SK-N-SH (cell line): ENCODE data around the gene STEAP3. TPM values are rescaled to one million over a fixed set of nuclear protein-coding genes. Genes with fewer than 3 reads are reported as not detected.

ENCODE experiments used
- CTCF ChIA-PET: fragments of 300-600, 350-600 bp; formaldehyde crosslinking; extraction: SDS; loops from one replicate; lab custom pipeline; 2021; lab: Yijun Ruan, JAX
- POLR2A ChIA-PET: fragments of 350-600 bp; sonication (Branson Sonifier 250); formaldehyde crosslinking; extraction: SDS; loops from one replicate; lab custom pipeline; 2020; ENCODE audit warnings: antibody characterized with exemption, inconsistent platforms; lab: Yijun Ruan, JAX
- DNase-seq: peaks from one replicate; pipeline ENCODE4 v3.0.0; 2012
- H2AFZ ChIP-seq: fragments of 200-600 bp; sonication (generic); 2 replicates; pipeline ENCODE4 v1.8.1; 2016; ENCODE audit warnings: antibody characterized with exemption, mild to moderate bottlenecking, low read depth
- H3F3A ChIP-seq: fragments of 200-600 bp; sonication (generic); replicated peaks from 2 replicates; pipeline ENCODE3; 2016; ENCODE audit warnings: antibody characterized with exemption, mild to moderate bottlenecking; ENCODE audit not compliant: insufficient read depth
- H3K27ac ChIP-seq, 2 experiments: fragments of 200-500 bp in 1 of 2; fragments of 200-600 bp in 1 of 2; sonication (Bioruptor generic) in 1 of 2; sonication (generic), shearing (Covaris generic) in 1 of 2; 2 replicates each; pipeline versions ENCODE4 v1.5.1 to v1.6.1; 2014 to 2016; ENCODE audit warnings: low read depth in 2 of 2, inconsistent platforms in 1 of 2, low read length in 1 of 2, mild to moderate bottlenecking in 1 of 2, mixed read lengths in 1 of 2
- H3K27me3 ChIP-seq: fragments of 200-600 bp; sonication (generic), shearing (Covaris generic); 2 replicates; pipeline ENCODE4 v1.6.1; 2016; ENCODE audit warnings: mixed run types; ENCODE audit not compliant: insufficient read depth
- H3K36me3 ChIP-seq, 2 experiments: fragments of 200-500 bp in 1 of 2; fragments of 200-600 bp in 1 of 2; sonication (Bioruptor generic) in 1 of 2; sonication (generic) in 1 of 2; replicated peaks in 1 of 2; 2 replicates each; pipeline versions ENCODE3 to v1.5.1; 2014 to 2016; ENCODE audit warnings: low read length in 1 of 2, mild to moderate bottlenecking in 1 of 2; ENCODE audit not compliant: insufficient read depth in 2 of 2, control insufficient read depth in 1 of 2
- H3K4me1 ChIP-seq, 2 experiments: fragments of 200-500 bp in 1 of 2; fragments of 200-600 bp in 1 of 2; sonication (Bioruptor generic) in 1 of 2; sonication (generic), shearing (Covaris generic) in 1 of 2; 2 replicates each; pipeline versions ENCODE4 v1.5.1 to v1.6.1; 2014 to 2016; ENCODE audit warnings: low read depth in 1 of 2, low read length in 1 of 2, mixed run types in 1 of 2; ENCODE audit not compliant: insufficient read depth in 2 of 2, control insufficient read depth in 1 of 2
- H3K4me2 ChIP-seq: fragments of 200-600 bp; sonication (generic), shearing (Covaris generic); 2 replicates; pipeline ENCODE4 v1.6.1; 2017; ENCODE audit warnings: mixed run types
- H3K4me3 ChIP-seq, 2 experiments: fragments of 200-500 bp in 1 of 2; fragments of 200-600 bp in 1 of 2; sonication (Bioruptor generic) in 1 of 2; sonication (generic), shearing (Covaris generic) in 1 of 2; 2 replicates each; pipeline versions ENCODE4 v1.5.1 to v1.8.1; 2014 to 2016; ENCODE audit warnings: low read depth in 2 of 2, inconsistent platforms in 1 of 2, low read length in 1 of 2, mild to moderate bottlenecking in 1 of 2, mixed read lengths in 1 of 2, moderate library complexity in 1 of 2
- H3K79me2 ChIP-seq: fragments of 200-600 bp; sonication (generic); 2 replicates; pipeline ENCODE4 v1.8.1; 2017; ENCODE audit warnings: mild to moderate bottlenecking; ENCODE audit not compliant: insufficient read depth
- H3K9ac ChIP-seq: fragments of 200-600 bp; sonication (generic); 2 replicates; pipeline ENCODE4 v1.6.1; 2017; ENCODE audit warnings: mixed run types
- H3K9me2 ChIP-seq: fragments of 200-600 bp; sonication (generic); 2 replicates; pipeline ENCODE4 v1.6.1; 2017; ENCODE audit warnings: mixed run types
- H3K9me3 ChIP-seq: fragments of 200-600 bp; sonication (generic); 2 replicates; pipeline ENCODE4 v1.6.1; 2017; ENCODE audit warnings: mixed run types, mild to moderate bottlenecking, moderate library complexity
- H4K20me1 ChIP-seq: fragments of 200-600 bp; sonication (generic); 2 replicates; pipeline ENCODE4 v1.6.1; 2017; ENCODE audit warnings: mild to moderate bottlenecking, mixed run types; ENCODE audit not compliant: insufficient read depth
- CHD2 ChIP-seq: fragments of 150-350 bp; IDR thresholded peaks from 2 replicates; pipeline ENCODE4 v1.6.1; 2018; ENCODE audit warnings: low read length; ENCODE audit not compliant: partially characterized antibody
- ELF1 ChIP-seq: IDR thresholded peaks from 2 replicates; pipeline ENCODE4 v1.4.0; 2012
- FOXJ3 ChIP-seq: sonication (generic); formaldehyde crosslinking; IDR thresholded peaks from 2 replicates; pipeline ENCODE4 v1.5.1; 2020; ENCODE audit warnings: mild to moderate bottlenecking, missing genetic modification reagents
- FOXM1 ChIP-seq: IDR thresholded peaks from 2 replicates; pipeline ENCODE4 v1.4.0; 2012; ENCODE audit warnings: low read depth, mild to moderate bottlenecking
- GATA2 ChIP-seq: sonication (generic); formaldehyde crosslinking; IDR thresholded peaks from 2 replicates; pipeline ENCODE4 v1.5.0; 2020; ENCODE audit warnings: mild to moderate bottlenecking, missing genetic modification reagents
- JUND ChIP-seq: IDR thresholded peaks from 2 replicates; pipeline ENCODE4 v1.4.0; 2012
- MEF2A ChIP-seq: IDR thresholded peaks from 2 replicates; pipeline ENCODE4 v1.4.0; 2012; ENCODE audit warnings: low read depth, borderline replicate concordance
- MXI1 ChIP-seq: IDR thresholded peaks from 2 replicates; pipeline ENCODE4 v1.6.1; 2012; ENCODE audit warnings: mild to moderate bottlenecking, low read depth, low read length, improper control_type of control experiment
- NFIC ChIP-seq: IDR thresholded peaks from 2 replicates; pipeline ENCODE4 v1.4.0; 2012; ENCODE audit warnings: borderline replicate concordance
- NRF1 ChIP-seq: IDR thresholded peaks from 2 replicates; pipeline ENCODE4 v1.6.1; 2012; ENCODE audit warnings: low read depth, mild to moderate bottlenecking, low read length
- RAD21 ChIP-seq: IDR thresholded peaks from 2 replicates; pipeline ENCODE4 v1.6.1; 2012; ENCODE audit warnings: mild to moderate bottlenecking, low read length
- RCOR1 ChIP-seq: fragments of 150-350 bp; IDR thresholded peaks from 2 replicates; pipeline ENCODE4 v1.6.1; 2017; ENCODE audit warnings: antibody characterized with exemption, low read length
- RXRA ChIP-seq: IDR thresholded peaks from 2 replicates; pipeline ENCODE4 v1.4.0; 2012; ENCODE audit warnings: low read depth, mild to moderate bottlenecking, borderline replicate concordance
- SMC3 ChIP-seq: IDR thresholded peaks from 2 replicates; pipeline ENCODE4 v1.6.1; 2012; ENCODE audit warnings: low read depth, low read length, improper control_type of control experiment
- TEAD4 ChIP-seq: IDR thresholded peaks from 2 replicates; pipeline ENCODE4 v1.4.0; 2012; ENCODE audit warnings: mild to moderate bottlenecking, borderline replicate concordance; ENCODE audit not compliant: insufficient read depth
- YY1 ChIP-seq: IDR thresholded peaks from 2 replicates; pipeline ENCODE4 v1.4.0; 2012; ENCODE audit warnings: low read depth, mild to moderate bottlenecking
- WGBS: methylation state at CpG from one replicate; pipeline ENCODE4 v1.1.6; 2017; ENCODE audit warnings: low lambda C conversion rate; 5-methylcytosine and 5-hydroxymethylcytosine counted together
- polyA plus RNA-seq, 3 experiments: library from polyadenylated mRNA; depleted of rRNA; stranded (reverse); fragments of >200 nt; gene quantifications; 2 replicates each; pipeline ENCODE4 v1.2.3, GENCODE V29; 2012
- TF ChIP-seq, protein P1 (sequence below): fragments of 150-350 bp; IDR thresholded peaks from 2 replicates; pipeline ENCODE4 v1.6.1; 2016; ENCODE audit warnings: mild to moderate bottlenecking, low read depth, low read length

Gene STEAP3
- polyA plus RNA-seq, 1 of the 3 experiments (the other 2 are of a cell fraction): 30.6 TPM

DNA sequence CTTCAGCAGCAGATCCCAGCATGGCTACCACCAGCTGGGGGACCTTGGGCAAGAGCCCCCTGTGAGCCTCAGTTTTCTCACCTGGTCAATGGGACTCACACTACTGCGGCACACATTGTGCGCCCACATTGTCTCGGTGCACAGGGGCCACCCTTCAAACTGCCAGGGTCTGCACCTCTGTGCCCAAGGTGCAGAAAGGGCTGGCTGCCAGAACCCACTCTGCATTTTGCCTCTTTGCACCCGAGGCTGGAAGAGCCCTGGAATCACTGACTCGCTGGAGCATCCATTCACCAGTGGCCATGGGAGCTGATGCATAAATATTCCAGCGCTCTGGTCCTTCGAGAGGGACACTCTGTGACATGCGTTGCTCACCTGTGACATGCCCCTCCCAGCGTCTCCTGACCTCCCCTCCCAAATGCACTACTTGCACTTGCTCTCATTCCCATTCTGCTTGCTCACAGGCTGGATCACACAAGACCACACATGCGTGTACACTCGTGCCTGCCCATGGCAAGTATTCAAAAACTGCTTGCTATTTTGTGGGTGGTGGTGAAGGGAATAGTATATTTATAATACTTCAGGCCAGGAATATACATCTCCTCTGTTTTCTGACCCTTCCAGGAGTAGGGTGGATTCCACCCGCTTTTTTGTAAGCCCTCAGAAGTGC is 46.3 kb upstream of the STEAP3 start:
- Histone ChIP-seq H3K9me2 (no peaks in the 10 kb centered on the region), H4K20me1 (no peaks in the 10 kb centered on the region), H3K9ac (no peak overlapping the region), H3K36me3 (no peaks in the 10 kb centered on the region), H3K27ac (no peak overlapping the region), H3K9me3 (no peaks in the 10 kb centered on the region), H3K4me1 (peaks cover 0 to 6% of the 10 kb centered on the region in 2 experiments; a peak in 2 of 4 replicates), H3K79me2 (no peaks in the 10 kb centered on the region), H2AFZ (no peak overlapping the region), H3K4me2 (no peak overlapping the region), H3K27me3 (no peaks in the 10 kb centered on the region), H3F3A (no peaks in the 10 kb centered on the region), H3K4me3 (no peak overlapping the region)
- no peak for DNase-seq
- TF ChIP-seq FOXM1 (no peak), FOXJ3 (CRISPR knock-in tag) (no peak), TEAD4 (no peak), ELF1 (no peak), YY1 (no peak), SMC3 (no peak), NFIC (no peak), MXI1 (no peak), NRF1 (no peak), RAD21 (no peak), GATA2 (no peak), RCOR1 (no peak), RXRA (no peak), JUND (no peak), MEF2A (no peak), CHD2 (no peak)
- TF ChIP-seq, protein P1, sequence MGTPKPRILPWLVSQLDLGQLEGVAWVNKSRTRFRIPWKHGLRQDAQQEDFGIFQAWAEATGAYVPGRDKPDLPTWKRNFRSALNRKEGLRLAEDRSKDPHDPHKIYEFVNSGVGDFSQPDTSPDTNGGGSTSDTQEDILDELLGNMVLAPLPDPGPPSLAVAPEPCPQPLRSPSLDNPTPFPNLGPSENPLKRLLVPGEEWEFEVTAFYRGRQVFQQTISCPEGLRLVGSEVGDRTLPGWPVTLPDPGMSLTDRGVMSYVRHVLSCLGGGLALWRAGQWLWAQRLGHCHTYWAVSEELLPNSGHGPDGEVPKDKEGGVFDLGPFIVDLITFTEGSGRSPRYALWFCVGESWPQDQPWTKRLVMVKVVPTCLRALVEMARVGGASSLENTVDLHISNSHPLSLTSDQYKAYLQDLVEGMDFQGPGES: no peak
- POLR2A ChIA-PET: no interaction called here
- CTCF ChIA-PET: no interaction called here
- WGBS: 60% methylated on average over 11 of the region's 12 CpGs

DNA sequence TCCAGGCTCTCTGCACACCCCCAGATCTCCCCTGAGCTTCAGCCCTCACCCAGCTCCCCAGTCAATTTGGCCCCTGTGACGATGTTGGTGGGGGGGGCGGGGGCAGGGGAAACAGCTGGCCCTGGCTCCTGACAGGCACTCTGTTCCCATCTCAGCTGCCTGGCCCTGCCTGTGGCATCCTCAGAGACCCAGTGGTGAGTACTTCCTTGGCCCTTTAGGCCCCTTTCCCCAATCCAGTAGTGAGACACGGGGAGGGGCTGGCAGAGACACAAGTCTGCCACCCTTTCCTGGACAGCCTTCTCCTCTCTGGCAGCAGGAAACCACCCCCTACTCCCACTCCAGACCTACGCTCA is 45.8 kb upstream of the STEAP3 start:
- Histone ChIP-seq H3K4me3 (no peak overlapping the region), H3K27ac (no peak overlapping the region), H3K9ac (no peak overlapping the region), H3K27me3 (no peaks in the 10 kb centered on the region), H3K9me3 (no peaks in the 10 kb centered on the region), H3K4me2 (no peak overlapping the region), H3K9me2 (no peaks in the 10 kb centered on the region), H3K4me1 (peaks cover 0 to 6% of the 10 kb centered on the region in 2 experiments; a peak in 2 of 4 replicates), H4K20me1 (no peaks in the 10 kb centered on the region), H3K79me2 (no peaks in the 10 kb centered on the region), H3K36me3 (no peaks in the 10 kb centered on the region), H2AFZ (no peak overlapping the region), H3F3A (no peaks in the 10 kb centered on the region)
- ChIA-PET POLR2A (no interaction called here), CTCF (no interaction called here)
- no peak for TF ChIP-seq RAD21
- 31% methylated on average over 4 of the region's 4 CpGs for WGBS
- no peak for DNase-seq
